HEK293T (cell line): Measurements from ENCODE around the gene NADK.
A peak's percentile ranks its signal among the peaks of the same experiment; 100 is the strongest.

Experiments used
- CTCF ChIA-PET: fragments of 350-600 bp; formaldehyde crosslinking; extraction: SDS; loops from one replicate; lab custom pipeline; 2021; ENCODE audit warnings: antibody characterized with exemption, inconsistent platforms; lab: Yijun Ruan, JAX
- POLR2A ChIA-PET: fragments of 350-600 bp; formaldehyde crosslinking; extraction: SDS; loops from one replicate; lab custom pipeline; 2020; ENCODE audit warnings: antibody characterized with exemption, inconsistent platforms; lab: Yijun Ruan, JAX
- DNase-seq: peaks from one replicate; pipeline ENCODE4 v3.0.0; 2012; ENCODE audit warnings: mixed read lengths; ENCODE audit errors: extremely low spot score
- ARNT ChIP-seq: fragments of 450-650 bp; IDR thresholded peaks from 2 replicates; pipeline ENCODE4 v1.6.1; 2017; ENCODE audit warnings: mild to moderate bottlenecking
- BHLHE40 ChIP-seq: fragments of 450-650 bp; IDR thresholded peaks from 2 replicates; pipeline ENCODE4 v1.6.1; 2016; ENCODE audit warnings: mild to moderate bottlenecking, moderate library complexity, borderline replicate concordance
- CTBP1 ChIP-seq: fragments of 450-650 bp; IDR thresholded peaks from 2 replicates; pipeline ENCODE4 v1.6.1; 2016; ENCODE audit warnings: borderline replicate concordance
- ELF4 ChIP-seq: fragments of 450-650 bp; IDR thresholded peaks from 2 replicates; pipeline ENCODE4 v1.6.1; 2017; ENCODE audit warnings: antibody characterized with exemption
- FOXA1 ChIP-seq: fragments of 450-650 bp; IDR thresholded peaks from 2 replicates; pipeline ENCODE4 v1.6.1; 2016; ENCODE audit warnings: mild to moderate bottlenecking
- FOXK2 ChIP-seq: fragments of 450-650 bp; IDR thresholded peaks from 2 replicates; pipeline ENCODE4 v1.6.1; 2016; ENCODE audit warnings: mild to moderate bottlenecking
- FOXM1 ChIP-seq: fragments of 450-650 bp; IDR thresholded peaks from 2 replicates; pipeline ENCODE4 v1.6.1; 2017; ENCODE audit warnings: mild to moderate bottlenecking, borderline replicate concordance
- HDGF ChIP-seq: fragments of 450-650 bp; IDR thresholded peaks from 2 replicates; pipeline ENCODE4 v1.6.1; 2017; ENCODE audit warnings: antibody characterized with exemption, borderline replicate concordance
- L3MBTL2 ChIP-seq: fragments of 450-650 bp; conservative IDR thresholded peaks from 2 replicates; pipeline ENCODE4 v1.6.1; 2016; ENCODE audit warnings: mild to moderate bottlenecking
- LEF1 ChIP-seq: fragments of 450-650 bp; IDR thresholded peaks from 2 replicates; pipeline ENCODE4 v1.6.1; 2017; ENCODE audit warnings: mild to moderate bottlenecking, borderline replicate concordance
- NFRKB ChIP-seq: fragments of 450-650 bp; IDR thresholded peaks from 2 replicates; pipeline ENCODE4 v1.6.1; 2016; ENCODE audit warnings: mild to moderate bottlenecking, moderate library complexity
- PKNOX1 ChIP-seq: fragments of 450-650 bp; IDR thresholded peaks from 2 replicates; pipeline ENCODE4 v1.6.1; 2016
- SP1 ChIP-seq: fragments of 450-650 bp; IDR thresholded peaks from 2 replicates; pipeline ENCODE4 v1.6.1; 2017
- SUZ12 ChIP-seq: fragments of 450-650 bp; IDR thresholded peaks from 2 replicates; pipeline ENCODE4 v1.6.1; 2016; ENCODE audit warnings: mild to moderate bottlenecking
- TARDBP ChIP-seq: fragments of 450-650 bp; IDR thresholded peaks from 2 replicates; pipeline ENCODE4 v1.6.1; 2016
- ZNF384 ChIP-seq: fragments of 450-650 bp; IDR thresholded peaks from 2 replicates; pipeline ENCODE4 v1.6.1; 2016

NADK gene

GRCh38 chr1:1777950-1778662 lies at the start of gene NADK:
NADK (minus strand) TSS chr1:1778470; CDS start chr1:1765406, 13,064 bp downstream.
- peak; percentile 93 for DNase-seq
- ChIA-PET CTCF (no interaction called here), POLR2A (interaction anchor here (0.8 to 2.2 kb wide), 3 partner anchors 10 to 130 kb away, joined by 3 to 9 read pairs (median 9); no protein-coding TSS in a partner anchor)
- no peak for TF ChIP-seq CTBP1
- TF ChIP-seq ARNT, result 0 out of 2 replicates have a peak, but pooled peaks have one; percentile 18
- no peak for TF ChIP-seq SP1
- no peak for TF ChIP-seq FOXA1
- no peak for TF ChIP-seq BHLHE40
- TF ChIP-seq ELF4, result no peak

- DNase-seq, result no peak
- CTCF ChIA-PET, result interaction anchor here (2.0 kb wide), 1 partner anchor 79 kb away, joined by 8 read pairs; no protein-coding TSS in a partner anchor
- TF ChIP-seq ZNF384, result no peak
- TF ChIP-seq FOXA1, result no peak
- TF ChIP-seq ELF4, result no peak
- no peak for TF ChIP-seq SP1
- no peak for TF ChIP-seq BHLHE40
- TF ChIP-seq NFRKB, result no peak
- no peak for TF ChIP-seq CTBP1
- POLR2A ChIA-PET, result interaction anchor here (1.0 kb wide), 1 partner anchor 24 kb away, joined by 4 read pairs; no protein-coding TSS in a partner anchor
Measured at GRCh38 chr1:1827089-1827848, 49.0 kb upstream of the NADK start.

- DNase-seq, result no peak
- ChIA-PET POLR2A (no interaction called here), CTCF (interaction anchor here (2.0 kb wide), 1 partner anchor 80 kb away, joined by 8 read pairs; no protein-coding TSS in a partner anchor)
- TF ChIP-seq L3MBTL2 (no peak), BHLHE40 (no peak), PKNOX1 (no peak), FOXM1 (no peak), NFRKB (no peak), TARDBP (no peak), HDGF (no peak), FOXK2 (no peak), SUZ12 (no peak), SP1 (no peak), ARNT (no peak), ZNF384 (no peak), LEF1 (no peak), CTBP1 (no peak), ELF4 (no peak), FOXA1 (no peak)
Measured at GRCh38 chr1:1826356-1827088, 48.3 kb upstream of the NADK start.

GRCh38 chr1:1825217-1825616 lies 46.9 kb upstream of the NADK start:
- TF ChIP-seq FOXM1 (no peak), TARDBP (no peak), ELF4 (no peak), HDGF (no peak), ZNF384 (no peak), SP1 (no peak), FOXA1 (no peak), LEF1 (no peak), BHLHE40 (no peak), L3MBTL2 (no peak), FOXK2 (no peak), ARNT (no peak), CTBP1 (no peak), PKNOX1 (no peak), SUZ12 (no peak), NFRKB (no peak)
- DNase-seq, result no peak
- ChIA-PET CTCF (no interaction called here), POLR2A (no interaction called here)

GRCh38 chr1:1819762-1820161 lies 41.5 kb upstream of the NADK start:
- TF ChIP-seq CTBP1 (no peak), ARNT (no peak), PKNOX1 (no peak), FOXA1 (no peak), L3MBTL2 (no peak), FOXK2 (no peak), SUZ12 (no peak), ELF4 (no peak)
- ChIA-PET CTCF (no interaction called here), POLR2A (no interaction called here)
- DNase-seq, result no peak
